PC-3 (cell line): Measurements from ENCODE around the gene PRPF40A. TPM values are rescaled to one million over a fixed set of nuclear protein-coding genes. Genes with fewer than 3 reads are reported as not detected.
"Not testable (repeated sequence)": the region's sequence is repeated elsewhere in the genome, so short reads cannot be mapped to it uniquely, and the experiment has no call there.

Experiments
- ATAC-seq: fragments of 200-7000 bp; cut with Tn5 transposase; 2 replicates; pipeline ENCODE4 v1.9.1; 2020; ENCODE audit warnings: mild to moderate bottlenecking, moderate library complexity
- BruUV-seq: library from RNA; stranded (reverse); fragments of 400-500 nt; replicated peaks from 2 replicates; lab custom pipeline; 2021; lab: Mats Ljungman, UMichigan
- CTCF ChIA-PET: fragments of 300-600 bp; sonication (Branson Sonifier 250); formaldehyde crosslinking; loops from one replicate; lab custom pipeline; 2022; ENCODE audit warnings: antibody characterized with exemption; lab: Charles Lee
- POLR2A ChIA-PET: fragments of 300-600 bp; sonication (Branson Sonifier 250); formaldehyde crosslinking; loops from one replicate; lab custom pipeline; 2022; ENCODE audit warnings: antibody characterized with exemption; ENCODE audit not compliant: unreplicated experiment; lab: Charles Lee
- DNase-seq: peaks from one replicate; pipeline ENCODE4 v3.0.0-alpha.2; 2015
- H2AFZ ChIP-seq: fragments of 300-600 bp; sonication (generic); 2 replicates; pipeline ENCODE4 v1.6.0; 2016; ENCODE audit warnings: antibody characterized with exemption, low read length
- H3F3A ChIP-seq: fragments of 300-600 bp; sonication (generic); one replicate; pipeline ENCODE4 v1.6.0; 2017; ENCODE audit warnings: antibody characterized with exemption, low read length, control low read depth, mild to moderate bottlenecking; ENCODE audit not compliant: unreplicated experiment
- H3K27ac ChIP-seq: fragments of 300-600 bp; sonication (generic); 2 replicates; pipeline ENCODE4 v1.5.1; 2016; ENCODE audit warnings: mild to moderate bottlenecking, low read length
- H3K27me3 ChIP-seq: fragments of 300-600 bp; sonication (generic); 2 replicates; pipeline ENCODE4 v1.6.1; 2016; ENCODE audit warnings: low read length, mixed read lengths
- H3K36me3 ChIP-seq: fragments of 300-600 bp; sonication (generic); 2 replicates; pipeline ENCODE4 v1.6.1; 2016; ENCODE audit warnings: low read depth, mixed run types, low read length, mixed read lengths
- H3K4me1 ChIP-seq: fragments of 300-600 bp; sonication (generic); 2 replicates; pipeline ENCODE4 v1.5.1; 2016; ENCODE audit warnings: low read length; ENCODE audit not compliant: insufficient read depth
- H3K4me2 ChIP-seq: fragments of 300-600 bp; sonication (generic); 2 replicates; pipeline ENCODE4 v1.6.0; 2016; ENCODE audit warnings: low read length
- H3K4me3 ChIP-seq: fragments of 300-600 bp; sonication (generic); 2 replicates; pipeline ENCODE4 v1.5.1; 2016; ENCODE audit warnings: mild to moderate bottlenecking, low read length, mixed read lengths
- H3K79me2 ChIP-seq: fragments of 300-600 bp; sonication (generic); 2 replicates; pipeline ENCODE4 v1.6.1; 2017; ENCODE audit warnings: low read length, mixed read lengths
- H3K9ac ChIP-seq: fragments of 300-600 bp; sonication (generic); 2 replicates; pipeline ENCODE4 v1.6.0; 2016; ENCODE audit warnings: mild to moderate bottlenecking, low read length
- H3K9me2 ChIP-seq: fragments of 300-600 bp; sonication (generic); replicated peaks from 2 replicates; pipeline ENCODE4 v1.6.1; 2016; ENCODE audit warnings: mixed run types, low read length, mixed read lengths
- H3K9me3 ChIP-seq: fragments of 300-600 bp; sonication (generic); 2 replicates; pipeline ENCODE4 v1.6.1; 2016; ENCODE audit warnings: low read length, mixed read lengths
- H4K20me1 ChIP-seq: fragments of 300-600 bp; sonication (generic); 2 replicates; pipeline ENCODE4 v1.6.1; 2016; ENCODE audit warnings: low read length, mixed read lengths
- CTCF ChIP-seq: fragments of 300-600 bp; sonication (generic); conservative IDR thresholded peaks from 2 replicates; pipeline ENCODE4 v1.5.1; 2017; ENCODE audit warnings: antibody characterized with exemption, low read depth, mild to moderate bottlenecking, low read length
- EZH2 ChIP-seq: fragments of 300-600 bp; sonication (generic); IDR thresholded peaks from one replicate; pipeline ENCODE4 v1.6.1; 2017; ENCODE audit warnings: antibody characterized with exemption, mild to moderate bottlenecking, low read length; ENCODE audit not compliant: unreplicated experiment
- EZH2phosphoT487 ChIP-seq: fragments of 300-600 bp; sonication (generic); IDR thresholded peaks from 2 replicates; pipeline ENCODE4 v1.6.1; 2018; ENCODE audit warnings: mild to moderate bottlenecking, antibody characterized with exemption, low read length, borderline replicate concordance
- intact Hi-C: fragments of 100-400 bp; cut with micrococcal nuclease; formaldehyde crosslinking; loops from 2 replicates; pipeline ENCODE4 v1.9.0; 2023
- total RNA-seq: library from RNA; depleted of rRNA; stranded (reverse); fragments of >200 nt; gene quantifications from 2 replicates; pipeline ENCODE4 v1.2.3, GENCODE V29; 2014

PRPF40A gene
- total RNA-seq, 1 experiment from 2014 or later = 140 TPM

- no peak overlapping the region for H3K4me2 ChIP-seq
Measured at GRCh38 chr2:152761214-152761613, 44.0 kb upstream of the PRPF40A start.

DNA sequence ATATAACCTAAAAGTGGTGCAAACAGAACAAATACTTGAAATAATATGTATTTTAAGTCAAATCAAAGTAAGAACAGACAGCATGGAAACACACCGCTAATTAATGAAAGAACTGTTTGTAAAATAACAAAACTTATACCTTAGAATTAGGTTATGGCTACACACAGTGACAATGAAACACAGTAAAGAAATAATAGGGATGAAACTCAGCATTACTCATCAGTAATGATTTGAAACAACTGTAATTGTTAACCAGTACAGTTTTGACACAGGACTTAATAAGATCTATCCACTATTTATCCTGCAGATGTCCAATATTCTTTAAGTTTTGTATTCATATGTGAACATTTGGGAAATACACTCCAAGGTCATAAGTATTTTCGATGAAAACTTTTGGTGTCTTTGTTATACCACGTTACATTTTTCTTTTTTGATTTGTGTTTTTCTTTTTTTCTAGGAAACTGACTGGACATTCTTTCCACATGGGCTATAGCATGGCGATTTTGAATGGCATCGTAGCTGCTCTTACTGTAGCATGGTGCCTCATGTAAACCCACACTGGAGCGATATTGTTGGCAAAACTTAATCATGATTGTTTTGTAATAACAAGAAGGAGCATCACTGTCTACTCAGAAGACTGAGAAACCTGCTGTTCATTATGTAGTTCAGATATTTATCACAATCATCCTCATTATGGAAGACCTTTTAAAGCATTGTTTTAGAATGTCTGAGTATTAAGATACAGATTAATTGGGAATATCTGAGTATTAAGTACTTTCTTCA lies 42.2 kb upstream of the PRPF40A start:
- Histone ChIP-seq H4K20me1 (no peaks in the 10 kb centered on the region), H3K27me3 (no peaks in the 10 kb centered on the region), H3K9me3 (no peaks in the 10 kb centered on the region), H2AFZ (no peak overlapping the region), H3F3A (no peaks in the 10 kb centered on the region), H3K4me1 (no peaks in the 10 kb centered on the region), H3K9ac (no peak overlapping the region), H3K4me2 (no peak overlapping the region), H3K9me2 (no peaks in the 10 kb centered on the region), H3K27ac (no peak overlapping the region), H3K4me3 (no peak overlapping the region), H3K36me3 (peaks cover 19% of the 10 kb centered on the region), H3K79me2 (no peaks in the 10 kb centered on the region)
- CTCF ChIA-PET = no interaction called here
- ATAC-seq (no peak), DNase-seq (no peak)
- POLR2A ChIA-PET = no interaction called here
- no TSS peak for BruUV-seq
- intact Hi-C loops = no loop called here
- TF ChIP-seq CTCF (no peak), EZH2phosphoT487 (no peak), EZH2 (no peak)

More at GRCh38 chr2:152761214-152761613, 44.0 kb upstream of the PRPF40A start:
- no peaks in the 10 kb centered on the region for H3K79me2 ChIP-seq
- no peaks in the 10 kb centered on the region for H3K27me3 ChIP-seq
- ATAC-seq (no peak), DNase-seq (no peak)
- H3K9me3 ChIP-seq = no peaks in the 10 kb centered on the region
- H3K4me3 ChIP-seq = no peak overlapping the region
- TF ChIP-seq EZH2phosphoT487 (no peak), CTCF (no peak), EZH2 (no peak)
- CTCF ChIA-PET = no interaction called here
- no peaks in the 10 kb centered on the region for H3K4me1 ChIP-seq
- H3K27ac ChIP-seq = no peak overlapping the region
- intact Hi-C loops = no loop called here
- H3K9ac ChIP-seq = no peak overlapping the region
- POLR2A ChIA-PET = no interaction called here
- no TSS peak for BruUV-seq
- no peaks in the 10 kb centered on the region for H3F3A ChIP-seq
- H4K20me1 ChIP-seq = no peaks in the 10 kb centered on the region
- no peak overlapping the region for H2AFZ ChIP-seq
- peaks cover 18% of the 10 kb centered on the region for H3K36me3 ChIP-seq
- H3K9me2 ChIP-seq = no peaks in the 10 kb centered on the region

DNA sequence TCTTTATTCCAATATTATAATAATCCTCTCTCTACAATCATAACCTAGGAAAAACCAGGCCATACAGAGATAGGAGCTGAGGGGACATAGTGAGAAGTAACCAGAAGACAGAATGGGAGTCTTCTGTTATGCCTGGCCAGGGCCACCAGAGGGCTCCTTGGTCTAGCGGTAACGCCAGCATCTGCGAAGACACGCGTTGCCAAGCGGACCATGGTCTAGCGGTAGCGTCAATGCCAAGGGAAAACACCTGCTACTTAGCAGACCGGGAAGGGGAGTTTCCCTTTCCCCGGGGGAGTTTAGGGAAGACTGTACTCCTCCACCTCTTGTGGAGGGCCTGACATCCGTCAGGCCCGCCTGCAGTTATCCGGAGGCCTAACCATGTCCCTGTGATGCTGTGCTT lies 37.8 kb upstream of the PRPF40A start:
- Histone ChIP-seq H3K27me3 (no peaks in the 10 kb centered on the region), H3K4me1 (no peaks in the 10 kb centered on the region), H2AFZ (no peak overlapping the region), H3K9ac (no peak overlapping the region), H3K79me2 (no peaks in the 10 kb centered on the region), H3K9me3 (no peaks in the 10 kb centered on the region), H4K20me1 (no peaks in the 10 kb centered on the region), H3K4me3 (no peak overlapping the region), H3K36me3 (peaks cover 15% of the 10 kb centered on the region), H3K9me2 (no peaks in the 10 kb centered on the region), H3F3A (no peaks in the 10 kb centered on the region), H3K27ac (no peak overlapping the region), H3K4me2 (no peak overlapping the region)
- BruUV-seq = no TSS peak
- ATAC-seq (no peak), DNase-seq (no peak)
- CTCF ChIA-PET = no interaction called here
- intact Hi-C loops = no loop called here
- POLR2A ChIA-PET = no interaction called here
- no peak for TF ChIP-seq EZH2
- peak; percentile 42; the same call in 1 of the 2 replicates for TF ChIP-seq CTCF

- H2AFZ ChIP-seq, H3K27ac ChIP-seq, H3K9me3 ChIP-seq, ATAC-seq, CTCF ChIA-PET, H3K9me2 ChIP-seq, H3K79me2 ChIP-seq, H3K27me3 ChIP-seq, H3K4me2 ChIP-seq, H3K4me3 ChIP-seq, H3K9ac ChIP-seq, H4K20me1 ChIP-seq, intact Hi-C loops, POLR2A ChIA-PET, H3K36me3 ChIP-seq, H3K4me1 ChIP-seq, H3F3A ChIP-seq, BruUV-seq: not testable (repeated sequence)
- peak; percentile 7 for DNase-seq
Measured at GRCh38 chr2:152747751-152748150, 30.5 kb upstream of the PRPF40A start.
